HG03521 (cell line): Measurements from ENCODE around the gene IKBKE.
"Not testable (repeated sequence)": the region's sequence is repeated elsewhere in the genome, so short reads cannot be mapped to it uniquely, and the experiment has no call there.

ENCODE experiments used
- ATAC-seq: cut with Tn5 transposase; IDR thresholded peaks from one replicate; pipeline ENCODE4 v1.9.1; 2021; ENCODE audit warnings: mild to moderate bottlenecking, moderate library complexity; ENCODE audit not compliant: unreplicated experiment

Gene IKBKE

DNA sequence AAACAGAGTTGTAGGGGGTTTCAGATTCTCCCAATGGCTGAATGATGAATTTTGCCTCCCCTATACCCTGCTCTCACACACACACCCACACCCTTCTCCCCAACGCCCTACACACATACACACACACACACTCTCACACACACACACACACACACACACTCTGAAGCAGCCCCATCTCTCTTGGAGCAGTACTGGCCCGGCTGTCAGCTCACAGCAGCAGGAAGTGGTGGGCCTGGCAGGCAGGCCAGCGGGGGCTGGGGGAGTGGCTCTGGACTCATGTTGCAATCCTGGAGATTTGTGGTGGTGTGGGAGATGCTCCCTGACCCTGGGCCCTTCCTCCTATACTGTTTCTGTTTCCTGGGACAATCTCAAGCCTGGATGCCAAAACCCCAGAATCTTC is 2.2 kb downstream of the IKBKE start:
- ATAC-seq = no peak

DNA sequence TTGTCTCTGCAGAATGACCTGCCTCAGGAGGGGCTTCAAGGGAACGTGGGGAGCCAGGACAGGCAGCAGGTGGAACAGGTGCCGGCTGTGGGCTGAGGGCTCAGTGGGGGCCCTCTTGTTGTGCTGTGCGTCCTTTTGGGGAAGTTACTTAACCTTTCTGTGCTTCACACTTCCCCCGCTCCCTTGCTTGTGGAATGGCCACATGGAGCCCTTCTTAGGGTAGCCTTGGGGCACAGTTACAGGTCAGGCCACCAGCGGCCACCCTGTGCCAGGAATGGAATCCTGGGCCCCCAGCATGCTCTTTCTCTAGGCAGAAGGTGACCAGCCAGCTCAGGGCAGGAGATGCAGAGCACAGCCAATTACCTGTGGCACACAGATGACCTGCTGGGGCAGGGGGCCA is 2.6 kb downstream of the IKBKE start:
- ATAC-seq = no peak

DNA sequence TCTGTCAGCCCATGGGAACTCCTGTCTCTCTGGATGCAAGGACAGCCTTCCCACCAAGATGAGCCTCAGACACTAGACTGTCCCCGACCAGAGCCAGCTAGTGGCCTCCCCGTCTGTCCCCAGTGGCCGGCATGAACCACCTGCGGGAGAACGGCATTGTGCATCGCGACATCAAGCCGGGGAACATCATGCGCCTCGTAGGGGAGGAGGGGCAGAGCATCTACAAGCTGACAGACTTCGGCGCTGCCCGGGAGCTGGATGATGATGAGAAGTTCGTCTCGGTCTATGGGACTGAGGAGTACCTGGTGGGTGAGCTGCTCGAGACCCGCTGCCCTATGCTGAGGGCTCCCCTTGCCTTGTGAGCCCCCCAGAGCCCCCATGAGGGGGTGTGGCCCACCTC is 5.8 kb downstream of the IKBKE start:
- no peak for ATAC-seq

DNA sequence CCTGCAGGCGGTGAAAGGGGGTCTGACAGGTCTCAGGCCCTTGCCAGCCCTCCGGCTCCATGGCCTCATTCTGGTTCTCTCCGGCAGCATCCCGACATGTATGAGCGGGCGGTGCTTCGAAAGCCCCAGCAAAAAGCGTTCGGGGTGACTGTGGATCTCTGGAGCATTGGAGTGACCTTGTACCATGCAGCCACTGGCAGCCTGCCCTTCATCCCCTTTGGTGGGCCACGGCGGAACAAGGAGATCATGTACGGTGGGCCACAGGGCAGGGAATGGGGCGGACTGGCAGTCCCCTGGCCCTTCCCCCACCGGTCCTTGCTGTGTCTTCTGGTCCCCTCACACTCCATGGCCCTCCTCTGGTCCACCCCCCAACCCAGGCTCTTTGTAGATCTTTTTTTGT is 6.3 kb downstream of the IKBKE start:
- ATAC-seq = no peak

DNA sequence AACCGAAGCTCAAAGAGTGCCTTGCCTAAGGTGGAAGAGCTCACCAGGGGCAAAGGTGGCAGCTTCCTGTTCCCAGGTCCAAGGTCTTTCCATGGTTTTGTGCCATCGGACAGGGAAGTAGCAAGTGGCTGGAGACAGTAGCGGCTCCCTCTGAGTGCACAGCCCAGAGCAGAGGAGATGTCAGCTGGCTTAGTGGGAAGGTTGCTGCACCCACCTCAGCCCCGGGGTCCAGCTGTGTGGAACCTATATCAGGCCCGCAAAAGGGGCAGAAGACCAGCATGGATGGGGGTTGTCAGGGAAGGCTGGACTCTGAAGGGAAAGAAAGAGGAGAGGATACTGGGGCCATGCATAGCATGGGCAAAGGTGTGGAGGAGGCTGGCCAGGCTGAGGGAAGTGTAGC is 6.8 kb downstream of the IKBKE start:
- ATAC-seq = no peak

DNA sequence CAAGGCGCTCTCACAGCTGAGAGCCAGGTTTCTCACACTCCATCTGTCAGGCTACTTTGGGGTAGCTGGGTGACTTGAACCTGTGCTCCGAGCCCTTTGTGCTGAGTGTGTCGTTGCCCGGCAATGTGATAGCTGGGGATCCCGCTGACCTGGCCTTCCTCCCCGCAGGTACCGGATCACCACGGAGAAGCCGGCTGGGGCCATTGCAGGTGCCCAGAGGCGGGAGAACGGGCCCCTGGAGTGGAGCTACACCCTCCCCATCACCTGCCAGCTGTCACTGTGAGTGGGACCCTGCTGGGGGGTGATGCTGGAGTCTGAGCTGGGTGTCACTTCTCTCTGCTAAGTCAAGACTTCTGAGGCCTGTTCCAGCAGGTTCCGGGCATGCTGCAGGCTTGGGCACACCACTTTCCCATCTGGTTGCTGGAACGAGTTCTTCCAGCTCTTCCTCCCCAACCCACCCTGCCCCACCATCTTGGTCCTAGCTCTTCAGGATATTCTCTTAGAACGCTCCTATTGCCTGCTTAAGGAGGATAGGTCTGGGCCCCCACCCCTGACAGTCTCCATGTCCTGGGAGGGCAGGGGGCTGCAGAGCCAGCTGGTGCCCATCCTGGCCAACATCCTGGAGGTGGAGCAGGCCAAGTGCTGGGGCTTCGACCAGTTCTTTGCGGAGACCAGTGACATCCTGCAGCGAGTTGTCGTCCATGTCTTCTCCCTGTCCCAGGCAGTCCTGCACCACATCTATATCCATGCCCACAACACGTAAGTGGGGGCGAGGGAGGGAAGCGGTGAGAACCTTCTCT is 7.5 kb downstream of the IKBKE start:
- ATAC-seq = no peak

DNA sequence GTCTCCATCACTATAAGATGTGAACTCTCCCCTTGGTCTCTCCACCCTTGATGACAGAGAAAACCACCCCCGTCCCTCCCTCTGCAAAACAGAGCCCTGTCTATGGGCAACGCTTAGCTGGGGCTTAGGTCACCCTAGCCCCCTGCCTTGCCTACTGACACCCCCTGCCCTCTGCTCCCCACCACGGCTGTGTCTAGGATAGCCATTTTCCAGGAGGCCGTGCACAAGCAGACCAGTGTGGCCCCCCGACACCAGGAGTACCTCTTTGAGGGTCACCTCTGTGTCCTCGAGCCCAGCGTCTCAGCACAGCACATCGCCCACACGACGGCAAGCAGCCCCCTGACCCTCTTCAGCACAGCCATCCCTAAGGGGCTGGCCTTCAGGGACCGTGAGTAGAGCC is 8.5 kb downstream of the IKBKE start:
- no peak for ATAC-seq

DNA sequence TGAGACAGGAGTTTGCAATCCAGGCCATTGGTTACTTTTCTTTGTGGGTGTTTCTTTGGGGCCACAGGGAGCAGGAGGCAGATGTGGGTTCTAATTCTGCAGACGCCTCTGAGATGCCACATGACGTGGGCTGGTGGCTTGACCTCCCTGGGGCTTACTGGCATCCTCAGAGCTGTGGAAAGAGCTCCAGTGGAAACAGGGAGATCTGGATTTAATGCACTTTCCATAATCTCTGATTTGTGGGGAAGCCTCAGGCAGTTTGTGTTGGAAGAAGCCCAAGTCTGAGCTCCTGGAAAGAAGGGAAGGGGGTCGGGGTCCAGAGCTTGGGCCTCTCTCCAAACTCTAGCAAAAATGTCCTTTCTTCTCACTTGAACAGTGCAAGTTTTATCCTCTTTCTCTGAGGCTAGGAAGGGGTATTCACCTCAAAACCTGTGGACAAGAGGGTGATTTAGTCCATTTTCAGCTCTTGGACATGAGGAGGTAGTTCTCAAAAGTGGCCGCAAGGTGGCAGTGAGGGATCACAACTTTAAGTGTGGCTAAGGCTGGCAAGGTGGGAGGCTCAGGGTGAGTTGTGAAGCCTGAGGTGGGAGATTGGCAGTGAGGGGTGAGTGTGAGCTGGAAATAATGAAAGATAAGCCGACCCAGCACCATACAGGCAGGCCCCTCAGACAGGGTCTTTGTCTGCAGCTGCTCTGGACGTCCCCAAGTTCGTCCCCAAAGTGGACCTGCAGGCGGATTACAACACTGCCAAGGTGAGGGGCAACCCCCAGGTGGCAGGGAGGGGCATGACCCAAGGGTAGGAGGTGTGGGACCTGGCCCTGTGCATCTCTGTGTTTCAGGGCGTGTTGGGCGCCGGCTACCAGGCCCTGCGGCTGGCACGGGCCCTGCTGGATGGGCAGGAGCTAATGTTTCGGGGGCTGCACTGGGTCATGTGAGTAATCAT is 9.2 kb downstream of the IKBKE start:
- ATAC-seq = no peak

DNA sequence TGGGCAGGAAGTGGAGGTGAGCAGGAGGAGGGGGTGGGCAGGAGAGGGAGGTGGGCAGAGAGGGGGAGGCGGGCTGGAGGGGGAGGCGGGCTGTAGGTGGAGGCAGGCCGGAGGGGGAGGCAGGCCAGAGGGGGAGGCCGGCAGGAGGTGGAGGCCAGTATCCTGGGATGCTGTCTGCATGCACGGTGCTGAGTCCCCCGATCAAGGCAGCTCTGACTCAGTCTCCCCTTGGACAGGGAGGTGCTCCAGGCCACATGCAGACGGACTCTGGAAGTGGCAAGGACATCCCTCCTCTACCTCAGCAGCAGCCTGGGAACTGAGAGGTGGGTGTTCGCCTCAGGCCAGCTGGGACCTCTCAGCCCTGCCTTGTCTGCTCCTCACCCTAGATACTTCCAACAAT is 9.9 kb downstream of the IKBKE start:
- ATAC-seq = no peak

DNA sequence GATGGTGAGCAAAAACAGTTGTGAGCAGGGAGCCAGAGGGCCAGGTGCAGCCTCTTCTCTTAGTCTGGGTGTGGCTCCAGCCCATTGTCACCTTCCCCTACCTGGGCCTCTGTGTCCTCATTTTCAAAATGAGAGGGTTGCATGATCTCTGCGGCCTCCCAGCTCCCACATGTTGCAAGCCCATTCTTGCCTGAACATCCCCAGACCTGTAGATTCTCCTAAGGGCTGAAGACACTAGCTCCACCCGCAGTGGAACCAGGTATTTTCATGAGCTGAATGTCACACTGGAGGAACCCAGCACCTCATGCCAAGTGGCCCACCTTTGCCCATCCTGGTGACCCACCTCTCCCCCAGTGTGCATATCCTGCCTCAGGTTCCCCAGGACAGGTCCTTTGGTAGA is 12.3 kb downstream of the IKBKE start:
- ATAC-seq = no peak

DNA sequence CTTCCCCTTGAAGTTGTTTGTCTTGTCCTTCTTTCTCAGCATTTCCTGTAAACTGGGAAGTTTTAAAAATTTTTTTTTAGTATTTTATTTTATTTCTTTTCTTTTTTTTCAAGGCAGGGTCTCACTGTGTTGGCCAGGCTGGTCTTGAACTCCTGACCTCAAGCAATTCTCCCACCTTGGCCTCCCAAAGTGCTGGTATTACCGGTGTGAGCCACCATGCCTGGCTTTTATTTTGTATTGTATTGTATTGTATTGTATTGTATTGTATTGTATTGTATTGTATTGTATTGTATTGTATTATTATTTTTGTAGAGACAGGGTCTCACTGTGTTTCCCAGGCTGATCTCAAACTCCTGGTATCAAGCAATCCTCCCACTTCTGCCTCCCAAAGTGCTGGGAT is 13.6 kb downstream of the IKBKE start:
- not testable (repeated sequence) for ATAC-seq

DNA sequence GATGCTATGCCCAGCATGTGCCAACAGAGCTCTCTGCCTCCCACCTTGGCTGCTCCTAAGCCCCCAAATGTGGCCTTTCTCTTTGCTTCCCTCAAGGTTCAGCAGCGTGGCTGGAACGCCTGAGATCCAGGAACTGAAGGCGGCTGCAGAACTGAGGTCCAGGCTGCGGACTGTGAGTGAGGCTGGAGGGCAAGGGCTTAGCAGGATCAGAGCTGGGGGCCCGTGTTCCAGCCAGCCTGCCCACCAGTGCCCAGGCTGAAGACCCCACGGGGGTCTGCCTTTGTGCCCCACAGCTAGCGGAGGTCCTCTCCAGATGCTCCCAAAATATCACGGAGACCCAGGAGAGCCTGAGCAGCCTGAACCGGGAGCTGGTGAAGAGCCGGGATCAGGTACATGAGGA is 14.6 kb downstream of the IKBKE start:
- no peak for ATAC-seq

DNA sequence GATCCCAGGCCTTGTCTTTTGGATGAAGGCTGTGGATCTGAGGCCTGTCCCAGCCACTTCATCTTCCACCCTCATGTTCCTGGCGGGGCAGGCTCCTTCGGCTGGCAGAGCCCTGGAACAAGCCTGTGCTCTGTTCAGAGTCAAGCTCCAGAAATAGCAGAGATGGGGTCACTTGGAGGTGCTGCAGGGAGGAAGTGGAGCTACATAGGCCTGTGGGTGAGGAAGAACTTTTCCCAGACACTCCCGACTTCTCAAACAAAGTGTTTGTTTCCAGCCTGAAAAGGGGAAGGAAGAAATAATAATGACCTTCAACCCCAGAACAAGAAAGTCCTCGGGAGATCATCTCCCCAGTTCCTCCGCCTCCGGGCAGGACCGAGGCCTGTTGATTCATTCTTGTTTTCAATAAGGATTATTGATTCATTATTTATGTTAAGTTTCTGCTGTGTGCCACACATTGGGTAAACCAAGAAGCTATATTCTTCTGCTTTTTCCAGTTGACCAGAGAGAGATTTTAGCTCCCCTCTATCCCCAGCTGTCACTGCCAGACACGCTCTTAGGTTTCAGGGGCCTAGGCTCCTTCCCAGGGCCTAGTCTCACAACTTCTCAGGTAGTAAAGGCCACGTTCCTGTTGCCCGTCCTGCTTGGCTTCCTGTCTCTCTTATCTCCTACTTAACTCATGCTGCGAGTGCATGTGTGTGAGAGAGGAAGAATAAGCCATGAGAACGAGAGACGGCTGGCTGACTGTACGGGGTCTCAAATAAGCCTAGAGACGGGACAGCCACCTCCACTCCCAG is 16.9 kb downstream of the IKBKE start:
- no peak for ATAC-seq

DNA sequence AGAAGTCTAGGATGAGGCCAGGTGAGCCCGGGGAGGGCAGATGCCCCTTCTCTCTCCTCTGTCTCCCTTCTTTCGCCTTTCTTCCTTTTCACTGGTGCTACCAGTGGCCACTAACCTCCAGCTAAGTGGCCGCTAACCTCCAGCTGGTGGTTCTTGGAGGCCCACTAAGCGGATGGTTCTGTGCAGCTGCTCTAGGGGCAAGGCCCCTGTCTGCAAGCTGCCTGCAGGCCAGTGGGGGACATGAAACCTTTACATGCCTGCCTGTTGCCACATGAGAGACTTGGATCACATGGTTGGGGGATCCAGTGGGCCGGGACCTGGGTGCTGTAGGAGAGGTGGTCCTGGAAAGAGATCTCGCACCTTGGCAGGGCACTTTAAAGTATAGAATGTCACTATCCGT is 17.7 kb downstream of the IKBKE start:
- ATAC-seq = no peak

DNA sequence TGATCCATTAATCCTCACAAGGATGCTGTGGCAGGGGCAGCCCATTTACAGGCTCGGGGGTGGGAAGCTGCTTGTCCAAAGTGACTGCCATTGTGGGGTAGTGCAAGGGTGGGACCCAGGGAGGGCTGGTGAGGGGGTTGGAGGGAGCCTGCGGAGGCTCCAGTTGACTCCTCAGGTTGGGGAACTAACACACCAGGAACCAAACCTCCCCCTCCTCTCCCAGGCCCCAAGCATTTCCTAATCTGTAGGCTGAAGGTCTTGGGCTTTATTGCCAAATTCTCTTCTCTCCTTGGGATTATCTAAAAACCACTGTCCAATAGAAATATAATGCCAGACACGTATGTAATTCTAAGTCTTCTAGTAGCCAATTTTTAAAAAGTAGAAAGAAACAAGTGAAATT is 18.2 kb downstream of the IKBKE start:
- ATAC-seq = no peak

DNA sequence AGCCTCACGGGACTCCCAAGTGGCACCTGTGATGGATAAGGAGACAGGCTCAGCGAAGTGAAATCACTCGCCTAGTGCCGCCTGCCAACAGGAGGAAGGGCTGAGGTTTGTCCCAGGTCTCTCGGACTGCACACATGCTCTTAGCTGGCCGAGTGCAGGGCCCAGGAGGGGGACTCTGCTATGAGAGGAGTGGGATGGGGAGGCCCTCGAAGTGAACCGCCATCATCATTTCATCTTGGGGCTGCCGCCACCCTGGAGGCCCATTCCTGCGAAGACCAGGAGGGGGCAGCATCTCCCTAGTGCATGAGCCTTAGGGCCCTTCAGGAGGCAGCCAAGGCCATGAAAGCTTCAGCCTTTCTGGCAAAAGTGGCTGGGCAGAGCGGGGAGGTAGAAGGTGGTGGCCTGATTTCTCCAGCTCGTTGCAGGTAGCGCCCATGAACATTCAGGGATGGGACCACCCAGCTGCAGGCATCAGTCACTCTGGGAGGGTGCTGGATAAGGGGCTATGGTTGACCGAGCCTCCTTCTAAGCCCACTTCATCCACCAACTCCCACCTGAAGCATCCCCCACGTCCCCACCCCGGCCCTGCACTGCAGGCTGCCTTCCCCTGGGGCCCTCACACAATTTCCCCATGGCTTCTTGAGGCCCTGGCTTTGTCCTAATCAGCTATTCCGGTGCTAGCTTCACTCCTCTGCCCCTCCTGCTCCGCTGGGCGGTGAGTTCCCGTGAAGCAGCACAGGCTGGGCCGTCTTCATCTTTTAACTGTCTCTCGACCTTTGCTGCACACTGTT is 19.9 kb downstream of the IKBKE start:
- ATAC-seq = no peak

DNA sequence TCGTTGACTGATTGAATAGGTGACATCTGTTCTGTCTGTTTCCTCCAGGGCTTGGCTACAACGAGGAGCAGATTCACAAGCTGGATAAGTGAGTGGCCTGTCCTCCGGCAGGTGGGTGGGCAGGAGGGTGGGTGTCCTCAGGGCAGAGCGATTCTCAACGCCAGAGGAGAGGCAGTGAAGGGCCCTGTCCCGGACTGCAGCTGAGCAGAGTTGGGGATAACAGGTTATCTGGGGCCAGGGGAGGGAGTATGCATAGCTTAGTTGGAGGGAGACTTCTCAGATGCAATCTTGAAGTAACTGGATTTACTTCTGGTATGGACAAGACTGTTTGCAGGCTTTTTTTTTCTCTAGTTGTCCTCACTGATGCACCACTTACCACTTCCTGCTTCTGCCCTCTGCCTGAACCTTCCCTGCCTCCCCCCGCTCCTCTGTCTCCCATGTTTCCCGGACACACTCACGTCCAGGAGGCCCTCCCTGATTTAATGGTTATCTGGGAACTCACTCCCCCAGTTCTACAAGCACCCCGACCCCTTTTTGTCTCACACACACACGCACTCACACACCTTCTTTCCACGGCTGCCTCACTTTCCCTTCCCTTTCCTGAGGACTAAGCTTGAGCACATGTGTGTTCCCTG is 20.6 kb downstream of the IKBKE start:
- no peak for ATAC-seq

DNA sequence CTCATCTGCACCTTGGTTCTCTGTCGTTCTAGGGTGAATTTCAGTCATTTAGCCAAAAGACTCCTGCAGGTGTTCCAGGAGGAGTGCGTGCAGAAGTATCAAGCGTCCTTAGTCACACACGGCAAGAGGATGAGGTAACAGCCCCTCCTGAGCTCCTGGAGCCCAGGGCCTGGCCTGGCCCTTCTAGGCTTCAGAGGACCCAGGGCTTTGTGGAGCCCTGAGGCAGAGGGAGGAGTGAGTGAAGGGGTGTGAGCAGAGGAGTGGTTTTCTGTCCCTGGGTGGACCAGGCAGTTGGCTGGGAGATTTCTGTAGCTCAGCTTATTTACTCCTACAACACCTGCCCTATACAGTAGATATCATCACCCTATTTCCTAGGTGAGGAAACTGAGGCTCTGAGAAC is 21.3 kb downstream of the IKBKE start:
- no peak for ATAC-seq

DNA sequence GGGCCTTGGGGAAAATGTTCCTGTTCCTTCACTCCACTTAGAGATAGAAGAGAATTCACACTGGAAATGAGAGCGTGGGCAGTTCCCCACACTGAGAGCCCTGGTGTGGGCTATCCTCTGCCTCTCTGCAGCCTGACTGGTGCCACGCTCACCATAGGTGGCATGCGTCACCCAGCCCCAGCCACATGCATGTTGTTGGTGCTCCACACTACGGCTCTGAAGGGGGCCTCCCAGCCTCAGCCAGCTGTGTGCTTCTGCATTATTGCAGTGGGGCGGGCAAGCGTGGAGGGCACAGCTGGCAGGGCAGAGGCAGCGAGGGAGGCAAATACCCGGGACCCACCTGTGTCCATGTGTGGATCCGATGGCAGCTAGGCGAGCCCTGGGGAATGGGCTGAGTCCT is 22.3 kb downstream of the IKBKE start:
- ATAC-seq = no peak

DNA sequence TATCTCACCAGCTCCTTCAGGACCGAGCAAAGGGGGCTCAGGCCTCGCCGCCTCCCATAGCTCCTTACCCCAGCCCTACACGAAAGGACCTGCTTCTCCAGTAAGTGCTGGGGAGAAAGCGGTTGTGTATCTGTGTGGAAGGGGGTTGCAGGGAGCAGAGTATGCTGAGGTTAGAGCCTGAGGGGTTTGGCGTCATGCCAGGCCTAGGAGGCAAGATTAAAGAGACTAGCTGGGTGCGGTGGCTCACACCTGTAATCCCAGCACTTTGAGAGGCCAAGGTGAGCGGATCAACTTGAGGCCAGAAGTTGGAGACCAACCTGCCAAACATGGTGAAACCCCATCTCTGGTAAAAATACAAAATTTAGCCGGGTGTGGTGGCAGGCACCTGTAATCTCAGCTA is 23.0 kb downstream of the IKBKE start:
- no peak for ATAC-seq
